Sigmoid colon (tissue), 4 donors: ENCODE measurements around the gene DSCAML1.

Experiments used
- POLR2AphosphoS5 ChIP-seq, 4 donors: sonication (generic); formaldehyde crosslinking; IDR thresholded peaks; one replicate each; pipeline ENCODE4 v1.6.1; 2017; ENCODE audit warnings: antibody characterized with exemption in 4 of 4
- TF ChIP-seq, protein P1 (sequence below), 4 experiments: fragments of 450-650 bp in 3 of 4; fragments of 200-600 bp in 1 of 4; IDR thresholded peaks; one replicate each; pipeline ENCODE4 v1.5.1; 2016 to 2019; ENCODE audit warnings: antibody characterized with exemption in 4 of 4, mild to moderate bottlenecking in 3 of 4, moderate library complexity in 2 of 4

DNA sequence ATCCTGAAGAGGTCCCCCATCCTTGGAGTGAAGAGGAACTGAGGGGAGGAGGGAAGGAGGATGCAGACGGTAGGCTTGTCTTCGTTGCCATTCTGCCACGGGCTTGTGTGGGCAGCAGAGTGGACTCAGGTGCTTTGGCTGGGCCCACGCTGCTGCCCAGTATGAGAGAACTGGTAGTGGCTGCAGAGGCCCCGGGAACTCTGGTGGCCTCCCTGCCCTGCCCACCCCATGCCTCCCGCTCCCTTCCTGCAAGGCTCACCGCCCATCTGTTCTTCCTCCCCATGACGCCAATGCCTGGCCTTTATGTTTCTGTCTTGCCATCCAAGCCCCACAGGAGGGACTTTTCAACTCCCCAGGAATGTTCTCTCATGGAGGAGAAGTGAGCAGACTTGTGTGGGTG is 157.4 kb downstream of the DSCAML1 start:
- TF ChIP-seq, protein P1, sequence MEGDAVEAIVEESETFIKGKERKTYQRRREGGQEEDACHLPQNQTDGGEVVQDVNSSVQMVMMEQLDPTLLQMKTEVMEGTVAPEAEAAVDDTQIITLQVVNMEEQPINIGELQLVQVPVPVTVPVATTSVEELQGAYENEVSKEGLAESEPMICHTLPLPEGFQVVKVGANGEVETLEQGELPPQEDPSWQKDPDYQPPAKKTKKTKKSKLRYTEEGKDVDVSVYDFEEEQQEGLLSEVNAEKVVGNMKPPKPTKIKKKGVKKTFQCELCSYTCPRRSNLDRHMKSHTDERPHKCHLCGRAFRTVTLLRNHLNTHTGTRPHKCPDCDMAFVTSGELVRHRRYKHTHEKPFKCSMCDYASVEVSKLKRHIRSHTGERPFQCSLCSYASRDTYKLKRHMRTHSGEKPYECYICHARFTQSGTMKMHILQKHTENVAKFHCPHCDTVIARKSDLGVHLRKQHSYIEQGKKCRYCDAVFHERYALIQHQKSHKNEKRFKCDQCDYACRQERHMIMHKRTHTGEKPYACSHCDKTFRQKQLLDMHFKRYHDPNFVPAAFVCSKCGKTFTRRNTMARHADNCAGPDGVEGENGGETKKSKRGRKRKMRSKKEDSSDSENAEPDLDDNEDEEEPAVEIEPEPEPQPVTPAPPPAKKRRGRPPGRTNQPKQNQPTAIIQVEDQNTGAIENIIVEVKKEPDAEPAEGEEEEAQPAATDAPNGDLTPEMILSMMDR (IDR thresholded peaks at IDR 0.05): no peak
- no peak for TF ChIP-seq POLR2AphosphoS5 (IDR thresholded peaks at IDR 0.05)
